SH-SY5Y (cell line): Measurements from ENCODE around the gene GLI3.

Source experiments
- GATA2 ChIP-seq: IDR thresholded peaks from 2 replicates; pipeline ENCODE4 v1.6.1; 2011; ENCODE audit warnings: mild to moderate bottlenecking, low read depth, low read length
- GATA3 ChIP-seq: IDR thresholded peaks from 2 replicates; pipeline ENCODE4 v1.6.1; 2011; ENCODE audit warnings: low read depth, mild to moderate bottlenecking, low read length, moderate library complexity

DNA sequence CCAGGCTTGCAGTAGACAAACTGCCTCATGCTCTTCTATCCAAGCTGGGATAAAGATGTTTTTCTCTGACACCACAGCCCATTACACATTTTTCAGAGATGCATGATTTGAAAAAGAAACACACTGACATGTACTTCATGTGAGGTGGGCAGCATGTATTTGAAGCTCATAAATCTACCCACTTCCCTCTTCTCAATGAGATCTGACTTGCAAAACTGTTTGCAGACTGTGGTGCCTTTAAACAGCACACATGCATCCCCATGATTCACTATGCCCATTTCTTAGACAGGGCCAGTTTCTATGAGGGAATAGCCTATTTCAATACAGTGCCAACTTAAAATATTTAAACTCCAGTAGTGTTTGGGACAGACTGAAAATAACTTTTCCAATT lies 109.8 kb downstream of the GLI3 start:
- TF ChIP-seq GATA3 (no peak), GATA2 (no peak)
